Measurements from ENCODE around the gene KCNIP3. TPM values are rescaled to one million over a fixed set of nuclear protein-coding genes. Genes with fewer than 3 reads are reported as not detected.
A peak's percentile ranks its signal among the peaks of the same experiment; 100 is the strongest.

KCNIP3 gene
- total RNA-seq, 2 donors from 2014 or later = 4.0 to 5.9 TPM

GRCh38 chr2:95294579-95295250 is 2.4 kb upstream of the KCNIP3 start:
- Histone ChIP-seq H3K36me3 (no peaks in the 10 kb centered on the region), H3K4me3 (no peak overlapping the region), H3K4me1 (no peaks in the 10 kb centered on the region), H3K27me3 (no peaks in the 10 kb centered on the region), H3K9me3 (peaks cover 9 to 22% of the 10 kb centered on the region in 2 donors), H3K27ac (no peak overlapping the region)
- TF ChIP-seq, protein P1, sequence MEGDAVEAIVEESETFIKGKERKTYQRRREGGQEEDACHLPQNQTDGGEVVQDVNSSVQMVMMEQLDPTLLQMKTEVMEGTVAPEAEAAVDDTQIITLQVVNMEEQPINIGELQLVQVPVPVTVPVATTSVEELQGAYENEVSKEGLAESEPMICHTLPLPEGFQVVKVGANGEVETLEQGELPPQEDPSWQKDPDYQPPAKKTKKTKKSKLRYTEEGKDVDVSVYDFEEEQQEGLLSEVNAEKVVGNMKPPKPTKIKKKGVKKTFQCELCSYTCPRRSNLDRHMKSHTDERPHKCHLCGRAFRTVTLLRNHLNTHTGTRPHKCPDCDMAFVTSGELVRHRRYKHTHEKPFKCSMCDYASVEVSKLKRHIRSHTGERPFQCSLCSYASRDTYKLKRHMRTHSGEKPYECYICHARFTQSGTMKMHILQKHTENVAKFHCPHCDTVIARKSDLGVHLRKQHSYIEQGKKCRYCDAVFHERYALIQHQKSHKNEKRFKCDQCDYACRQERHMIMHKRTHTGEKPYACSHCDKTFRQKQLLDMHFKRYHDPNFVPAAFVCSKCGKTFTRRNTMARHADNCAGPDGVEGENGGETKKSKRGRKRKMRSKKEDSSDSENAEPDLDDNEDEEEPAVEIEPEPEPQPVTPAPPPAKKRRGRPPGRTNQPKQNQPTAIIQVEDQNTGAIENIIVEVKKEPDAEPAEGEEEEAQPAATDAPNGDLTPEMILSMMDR (IDR thresholded peaks at IDR 0.05) = no peak
- no peak for DNase-seq (ENCODE audit: low spot score)

DNA sequence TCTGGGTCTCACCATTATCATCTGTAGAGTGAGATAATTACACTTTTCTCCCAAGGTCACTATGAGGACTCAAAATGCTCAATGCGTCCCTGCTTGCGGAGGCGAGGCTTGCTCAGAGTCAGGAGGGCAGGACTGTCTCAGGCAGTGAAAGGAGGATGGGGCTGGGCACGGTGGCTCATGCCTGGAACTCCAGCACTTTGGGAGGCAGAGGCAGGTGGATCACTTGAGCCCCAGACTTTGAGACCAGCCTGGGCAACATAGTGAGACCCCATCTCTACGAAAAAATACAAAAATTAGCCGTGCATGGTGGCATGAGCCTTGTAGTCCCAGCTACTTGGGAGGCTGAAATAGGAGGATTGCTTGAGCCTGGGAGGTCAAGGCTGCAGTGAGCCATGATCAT is 1.8 kb upstream of the KCNIP3 start:
- H3K9me3 ChIP-seq = peaks cover 9 to 16% of the 10 kb centered on the region in 2 donors
- no peaks in the 10 kb centered on the region for H3K27me3 ChIP-seq
- no peak for DNase-seq (ENCODE audit: low spot score)
- H3K4me3 ChIP-seq = no peak overlapping the region
- TF ChIP-seq, protein P1 (IDR thresholded peaks at IDR 0.05) = no peak
- no peaks in the 10 kb centered on the region for H3K36me3 ChIP-seq
- H3K27ac ChIP-seq = no peak overlapping the region
- no peaks in the 10 kb centered on the region for H3K4me1 ChIP-seq

DNA sequence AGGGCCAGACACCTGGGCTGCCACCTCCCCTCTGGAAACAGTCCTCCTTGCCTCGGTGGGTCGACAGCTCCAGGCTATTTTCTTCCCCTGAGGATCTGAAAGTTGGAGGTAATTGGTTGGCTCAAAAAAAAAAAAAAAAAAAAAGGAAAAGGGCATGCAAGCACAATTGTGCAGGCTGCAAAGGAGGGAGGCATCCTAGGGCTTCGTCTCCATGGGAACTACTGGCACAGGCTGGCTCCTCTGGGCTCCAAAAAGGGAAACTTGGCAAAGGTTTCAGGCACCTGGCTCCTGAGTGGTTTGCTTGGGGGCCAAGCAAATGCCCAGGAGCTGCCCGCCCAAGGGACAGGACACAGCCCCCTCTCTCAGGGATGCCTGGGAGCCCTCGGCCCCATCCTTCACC is 1.1 kb upstream of the KCNIP3 start:
- H3K27ac ChIP-seq = no peak overlapping the region
- DNase-seq (ENCODE audit: low spot score) = no peak
- peaks cover 9 to 10% of the 10 kb centered on the region in 2 donors for H3K9me3 ChIP-seq
- TF ChIP-seq, protein P1 (IDR thresholded peaks at IDR 0.05) = no peak
- no peak overlapping the region for H3K4me3 ChIP-seq
- no peaks in the 10 kb centered on the region for H3K36me3 ChIP-seq
- no peaks in the 10 kb centered on the region for H3K4me1 ChIP-seq
- no peaks in the 10 kb centered on the region for H3K27me3 ChIP-seq

DNA sequence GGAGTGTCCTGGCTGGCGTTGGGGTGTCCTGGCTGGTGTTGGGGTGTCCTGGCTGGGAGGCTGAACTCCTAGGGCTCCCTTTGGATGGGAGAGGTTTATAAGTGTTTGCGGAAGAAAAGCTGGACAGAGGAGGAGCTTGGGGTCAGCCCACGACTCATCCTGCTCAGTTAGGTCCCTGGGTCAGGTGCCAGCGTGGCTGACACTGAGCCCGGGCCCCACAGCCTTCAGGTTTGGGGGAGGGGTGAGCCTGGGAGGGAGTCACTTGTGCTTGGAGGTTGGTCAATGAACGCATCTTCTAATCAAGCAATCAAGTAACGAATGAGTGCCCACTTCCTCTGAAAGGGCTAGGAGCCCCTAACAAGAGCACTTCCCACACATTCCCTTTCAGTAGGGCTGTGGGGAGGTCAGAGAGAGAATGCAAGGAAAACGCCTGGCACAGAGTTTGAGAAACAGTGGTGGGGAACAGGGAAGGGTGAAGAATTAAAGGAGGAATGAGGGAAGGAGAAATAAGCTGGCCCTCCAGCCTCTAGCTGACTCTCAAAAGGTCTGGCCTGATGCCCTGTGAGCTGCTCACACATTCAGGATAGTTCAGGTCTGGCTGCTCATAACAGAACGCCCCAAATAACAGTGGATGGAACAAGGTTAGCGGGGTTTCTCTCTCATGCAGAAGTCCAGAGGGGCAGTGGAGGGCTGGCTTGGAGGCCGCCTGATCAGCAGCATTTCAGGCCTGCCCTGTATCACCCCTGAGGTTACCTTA is 670 bp downstream of the KCNIP3 start:
- H3K9me3 ChIP-seq = no peaks in the 10 kb centered on the region
- H3K27ac ChIP-seq = no peak overlapping the region
- H3K27me3 ChIP-seq = no peaks in the 10 kb centered on the region
- H3K4me1 ChIP-seq = no peaks in the 10 kb centered on the region
- DNase-seq (ENCODE audit: low spot score) = no peak
- H3K4me3 ChIP-seq = peak overlapping the region in 1 of 2 donors; percentile 44
- no peaks in the 10 kb centered on the region for H3K36me3 ChIP-seq
- TF ChIP-seq, protein P1 (IDR thresholded peaks at IDR 0.05) = no peak

DNA sequence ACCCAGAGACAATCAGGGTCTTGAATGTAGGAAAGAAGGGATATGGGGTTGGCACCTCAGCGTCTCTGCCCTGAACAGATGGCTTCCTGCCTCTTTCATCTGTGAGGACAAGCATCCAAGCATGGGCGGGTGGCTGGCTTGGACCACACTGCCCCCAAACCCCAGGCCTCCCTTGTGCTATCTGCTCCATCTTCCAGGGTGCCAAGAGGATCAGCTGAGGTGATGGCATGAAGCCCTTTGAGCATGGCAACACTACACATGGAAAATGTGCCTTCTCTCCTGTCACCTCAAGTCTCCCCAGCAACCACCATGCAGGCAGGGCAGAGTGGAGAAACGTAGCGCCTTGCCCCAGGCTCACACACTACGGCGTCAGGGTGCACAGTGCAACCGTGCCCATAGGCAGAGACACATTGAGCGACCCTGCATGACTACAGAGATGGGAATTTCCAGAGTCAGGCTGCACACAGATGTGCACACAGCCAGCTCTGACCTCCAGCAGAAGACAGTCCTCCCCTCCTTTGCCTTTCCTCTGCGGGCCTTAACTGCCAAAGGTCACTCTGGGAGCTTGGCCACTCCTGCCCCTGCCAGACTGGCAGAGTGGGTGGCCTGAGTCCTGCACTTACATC is 1.5 kb downstream of the KCNIP3 start:
- DNase-seq (ENCODE audit: low spot score) = no peak
- no peak overlapping the region for H3K4me3 ChIP-seq

More for the DNA sequence above, 1.5 kb downstream of the KCNIP3 start:
- TF ChIP-seq, protein P1 (IDR thresholded peaks at IDR 0.05) = no peak
- Histone ChIP-seq H3K36me3 (no peaks in the 10 kb centered on the region), H3K4me1 (no peaks in the 10 kb centered on the region), H3K9me3 (no peaks in the 10 kb centered on the region), H3K27ac (no peak overlapping the region), H3K27me3 (no peaks in the 10 kb centered on the region)
